GM10847 (cell line): ENCODE measurements around the gene SPTLC1.

Source experiments
- POLR2A ChIP-seq: IDR thresholded peaks from 2 replicates; pipeline ENCODE4 v1.6.1; 2011; ENCODE audit not compliant: insufficient read length; ENCODE audit errors: extremely low read depth

Gene SPTLC1

DNA sequence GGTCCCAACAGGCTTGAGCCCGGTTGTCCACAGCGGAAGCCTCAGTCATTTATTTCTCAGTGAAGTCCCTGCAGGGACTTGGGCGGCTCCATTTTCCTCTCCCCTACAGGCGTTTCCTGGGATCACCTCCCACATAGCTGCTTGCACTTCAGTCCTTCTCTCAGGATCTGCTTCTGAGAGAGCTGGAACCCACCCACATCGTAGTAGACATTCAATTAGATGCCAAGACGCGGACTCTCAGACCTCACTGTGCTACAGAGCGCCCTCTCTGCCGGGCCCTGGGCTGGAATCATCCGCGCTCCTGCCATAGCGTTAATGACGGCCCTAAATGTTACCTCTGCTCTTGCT is 111.2 kb downstream of the SPTLC1 start:
- TF ChIP-seq POLR2A = no peak

GRCh38 chr9:92003308-92004044 is 111.7 kb downstream of the SPTLC1 start:
- no peak for TF ChIP-seq POLR2A

DNA sequence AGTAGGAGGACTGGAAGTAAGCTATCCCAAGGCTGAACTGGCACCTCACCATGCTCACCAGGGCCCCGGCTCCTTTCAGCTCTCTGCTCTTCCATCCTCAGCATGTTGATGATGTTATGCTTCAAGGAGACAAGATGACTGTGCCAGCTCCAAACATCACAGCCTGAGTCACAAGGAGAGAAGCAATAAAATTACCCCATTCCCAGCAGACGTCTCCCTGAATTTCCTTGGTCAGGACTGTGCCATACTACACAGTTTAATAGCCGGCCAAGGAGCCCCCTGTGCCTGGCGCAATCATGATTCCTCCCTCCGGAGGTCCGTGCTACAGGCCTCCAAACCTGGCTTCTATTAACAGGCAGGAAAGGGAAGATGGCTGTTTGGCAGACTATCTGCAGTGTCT is 114.0 kb downstream of the SPTLC1 start:
- no peak for TF ChIP-seq POLR2A

DNA sequence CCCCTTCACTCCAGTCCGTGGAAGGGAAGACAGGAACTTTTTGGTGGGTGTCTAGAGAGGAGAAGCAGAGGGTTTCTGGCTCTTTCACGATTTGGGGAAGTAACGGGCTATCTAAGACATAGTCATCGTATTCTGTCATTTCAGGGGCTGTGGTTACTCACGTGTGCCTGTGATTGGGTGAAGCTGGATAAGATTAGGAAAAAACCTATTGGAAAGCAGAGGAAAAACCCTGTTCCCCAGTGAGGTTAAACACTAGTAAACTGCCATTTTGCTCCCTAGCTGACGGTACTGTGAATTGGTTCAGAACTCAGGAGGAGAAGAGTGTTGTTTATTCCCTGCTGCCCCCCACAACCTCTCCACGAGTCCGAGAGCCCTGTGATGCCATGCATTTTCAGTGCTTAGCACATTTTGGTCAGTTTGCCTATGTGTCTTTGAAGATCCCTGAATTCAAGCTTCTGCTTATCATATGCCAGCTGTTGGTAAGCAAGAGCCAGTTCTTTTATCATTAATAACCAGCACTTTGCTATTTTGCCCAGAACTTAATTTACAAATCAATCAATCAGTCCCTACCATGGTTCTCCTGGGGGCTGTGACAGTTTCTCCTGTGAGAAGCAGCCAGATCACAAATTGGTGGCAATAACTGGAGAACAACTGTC is 120.1 kb downstream of the SPTLC1 start:
- TF ChIP-seq POLR2A = no peak

- TF ChIP-seq POLR2A = no peak
Observed at GRCh38 chr9:91994422-91994821, 120.8 kb downstream of the SPTLC1 start.

DNA sequence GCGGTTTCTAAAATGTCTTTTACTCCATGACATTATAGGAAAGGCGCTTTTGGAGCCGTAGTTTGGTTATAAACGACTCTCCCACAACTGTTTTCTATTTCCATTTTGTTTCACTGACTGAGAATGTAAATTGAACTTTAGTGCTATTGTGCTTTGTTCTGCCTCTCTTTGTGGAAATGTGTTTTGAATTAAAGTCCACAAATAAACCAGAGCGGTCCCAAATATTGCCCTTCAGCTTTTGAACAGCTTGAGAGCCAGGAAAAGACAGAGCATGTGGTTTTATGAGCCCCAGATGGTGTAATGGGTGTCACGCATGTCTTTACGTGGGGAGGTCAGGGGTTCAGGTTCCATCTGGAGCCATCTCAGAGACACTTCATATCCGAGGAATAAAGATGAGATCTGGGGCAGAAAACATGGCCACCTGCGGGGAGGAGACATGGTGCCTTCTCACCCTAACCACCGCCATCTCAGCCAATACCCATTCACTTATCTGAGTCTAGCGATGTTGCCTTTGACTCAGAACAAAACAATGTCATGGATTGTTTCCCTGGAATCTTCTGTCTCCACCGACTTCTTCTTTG is 122.7 kb downstream of the SPTLC1 start:
- no peak for TF ChIP-seq POLR2A

DNA sequence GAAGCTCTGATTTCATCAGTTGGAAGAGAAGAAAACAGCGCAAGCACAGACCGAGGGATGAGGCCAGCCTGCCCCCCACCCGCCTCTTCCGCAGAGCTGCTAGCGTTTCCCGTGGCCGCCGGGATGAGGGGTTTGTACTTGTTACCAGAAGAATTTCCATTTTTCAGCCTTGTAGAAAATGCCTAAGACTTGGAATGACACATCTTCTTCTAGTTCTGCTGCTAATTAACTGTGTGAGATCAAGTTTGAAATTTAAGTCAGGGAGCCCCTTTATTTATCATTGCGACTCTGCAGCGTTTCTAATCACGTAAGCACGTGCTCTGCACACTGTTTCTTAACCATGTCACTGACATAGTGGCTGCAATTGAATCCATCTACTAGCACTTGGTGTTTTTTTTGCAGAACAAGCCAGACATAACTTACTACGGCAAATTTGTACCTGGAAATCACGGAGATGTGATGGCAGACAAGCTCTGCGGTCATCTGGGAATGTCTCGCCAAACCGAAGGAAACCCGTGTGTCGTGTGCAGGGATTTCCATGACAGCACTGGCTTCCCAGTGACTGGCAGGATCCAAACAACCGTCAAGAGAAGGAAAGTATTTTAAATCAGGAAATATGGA is 123.4 kb downstream of the SPTLC1 start:
- no peak for TF ChIP-seq POLR2A

DNA sequence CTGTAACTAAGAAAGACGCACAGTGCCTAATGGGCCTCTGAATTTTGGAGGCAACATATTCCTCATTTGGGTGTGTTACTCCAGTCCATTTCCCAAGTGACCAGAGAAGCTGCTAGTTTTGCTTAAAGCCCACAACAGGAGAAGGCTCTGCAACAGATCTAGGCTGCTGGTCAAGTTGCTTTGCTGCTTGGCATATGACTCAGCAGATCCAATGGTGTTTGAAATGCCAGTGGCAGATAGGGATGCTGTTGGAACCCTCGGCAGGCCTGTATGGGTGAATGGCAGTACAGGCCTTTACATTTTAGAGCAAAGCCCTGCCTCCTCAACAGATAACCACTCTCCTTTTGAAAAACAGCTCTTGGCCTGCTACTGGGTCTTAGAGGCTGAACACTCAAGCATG is 129.0 kb downstream of the SPTLC1 start:
- TF ChIP-seq POLR2A = no peak

DNA sequence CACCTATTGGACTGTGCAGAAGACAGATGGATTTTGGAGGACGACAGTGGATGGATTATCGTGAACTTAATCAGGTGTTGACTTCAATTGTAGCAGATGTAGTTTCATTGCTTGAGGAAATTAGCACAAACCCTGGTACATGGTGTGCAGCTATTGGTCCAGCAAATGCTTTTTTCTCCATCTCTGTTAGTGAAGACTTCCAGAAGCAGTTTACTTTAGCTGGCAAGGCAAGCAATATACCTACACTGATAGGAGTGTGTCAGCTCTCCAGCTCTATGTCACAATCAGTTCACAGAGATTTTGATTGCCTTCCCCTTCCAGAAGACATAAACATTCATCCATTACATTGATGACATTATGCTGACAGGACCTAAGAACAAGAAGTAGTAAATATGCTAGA is 129.5 kb downstream of the SPTLC1 start:
- TF ChIP-seq POLR2A = no peak
